Fibroblast of lung (primary cell): Measurements from ENCODE around the gene SYPL1. TPM values are rescaled to one million over a fixed set of nuclear protein-coding genes. Genes with fewer than 3 reads are reported as not detected.

ENCODE experiments used
- DNase-seq, 2 donors: peaks; one replicate each; pipeline versions ENCODE4 v3.0.0 to v3.0.0-alpha.2; 2010; ENCODE audit warnings: low read depth in 2 of 2
- H2AFZ ChIP-seq: 2 replicates; pipeline ENCODE4 v1.5.1; 2012; ENCODE audit warnings: low read length, control low read depth, inconsistent platforms
- H3K27ac ChIP-seq: 2 replicates; pipeline ENCODE4 v1.5.1; 2011; ENCODE audit warnings: low read length, control low read depth; ENCODE audit not compliant: insufficient read depth
- H3K27me3 ChIP-seq: 2 replicates; pipeline ENCODE4 v1.5.1; 2011; ENCODE audit warnings: mild to moderate bottlenecking, low read length; ENCODE audit not compliant: control insufficient read depth, insufficient read depth
- H3K36me3 ChIP-seq: 2 replicates; pipeline ENCODE4 v1.5.1; 2011; ENCODE audit warnings: low read length; ENCODE audit not compliant: control insufficient read depth, insufficient read depth
- H3K4me1 ChIP-seq: 2 replicates; pipeline ENCODE4 v1.5.1; 2011; ENCODE audit warnings: low read length; ENCODE audit not compliant: control insufficient read depth, insufficient read depth; ENCODE audit errors: extremely low read depth
- H3K4me2 ChIP-seq: 2 replicates; pipeline ENCODE4 v1.5.1; 2011; ENCODE audit warnings: low read length, control low read depth; ENCODE audit not compliant: insufficient read depth; ENCODE audit errors: extremely low read depth
- H3K4me3 ChIP-seq, 4 experiments: fragments of 200-600 bp in 1 of 4; sonication (generic) in 1 of 4; replicated peaks in 1 of 4; 2 replicates each; pipeline ENCODE4 v1.5.1; 2011 to 2016; ENCODE audit warnings: low read length in 4 of 4, low read depth in 3 of 4, mild to moderate bottlenecking in 3 of 4, control low read depth in 2 of 4, inconsistent platforms in 1 of 4, mixed read lengths in 1 of 4; ENCODE audit not compliant: insufficient read depth in 1 of 4; ENCODE audit errors: control extremely low read depth in 1 of 4
- H3K79me2 ChIP-seq: 2 replicates; pipeline ENCODE4 v1.5.1; 2012; ENCODE audit warnings: mild to moderate bottlenecking, low read length, inconsistent platforms; ENCODE audit not compliant: control insufficient read depth, insufficient read depth
- H3K9ac ChIP-seq: 2 replicates; pipeline ENCODE4 v1.5.1; 2011; ENCODE audit warnings: mild to moderate bottlenecking, low read length, control low read depth; ENCODE audit not compliant: insufficient read depth
- H3K9me3 ChIP-seq: 2 replicates; pipeline ENCODE4 v1.5.1; 2012; ENCODE audit warnings: low read depth, low read length; ENCODE audit not compliant: control insufficient read depth, insufficient read depth
- H4K20me1 ChIP-seq: 2 replicates; pipeline ENCODE4 v1.5.1; 2011; ENCODE audit warnings: low read length; ENCODE audit not compliant: control insufficient read depth, insufficient read depth; ENCODE audit errors: extremely low read depth
- CTCF ChIP-seq, 2 donors: IDR thresholded peaks in 1 of 2; conservative IDR thresholded peaks in 1 of 2; 1 replicate in 1 of 2; 2 replicates in 1 of 2; pipeline ENCODE4 v1.5.1; 2011 to 2012; ENCODE audit warnings: low read length in 2 of 2, control low read depth in 1 of 2, inconsistent platforms in 1 of 2, low read depth in 1 of 2, mild to moderate bottlenecking in 1 of 2
- EZH2 ChIP-seq: IDR thresholded peaks from 2 replicates; pipeline ENCODE4 v1.5.1; 2012; ENCODE audit warnings: low read length, control low read depth, mild to moderate bottlenecking; ENCODE audit errors: missing control alignments
- polyA plus RNA-seq, 2 donors: library from polyadenylated mRNA; depleted of rRNA in 1 of 2; stranded (reverse) in 1 of 2; unstranded in 1 of 2; fragments of >200 nt; gene quantifications; 2 replicates each; pipeline ENCODE4 v1.2.1, GENCODE V29; 2011 to 2012; ENCODE audit warnings: missing spikeins in 1 of 2
- total RNA-seq: library from RNA; depleted of rRNA; stranded (reverse); fragments of >200 nt; gene quantifications from 2 replicates; pipeline ENCODE4 v1.2.1, GENCODE V29; 2014

The SYPL1 gene
- total and polyA plus RNA-seq, 2 donors (not counting 1 experiment from before 2014, with no cell fraction given), result 71.0 to 132 TPM

DNA sequence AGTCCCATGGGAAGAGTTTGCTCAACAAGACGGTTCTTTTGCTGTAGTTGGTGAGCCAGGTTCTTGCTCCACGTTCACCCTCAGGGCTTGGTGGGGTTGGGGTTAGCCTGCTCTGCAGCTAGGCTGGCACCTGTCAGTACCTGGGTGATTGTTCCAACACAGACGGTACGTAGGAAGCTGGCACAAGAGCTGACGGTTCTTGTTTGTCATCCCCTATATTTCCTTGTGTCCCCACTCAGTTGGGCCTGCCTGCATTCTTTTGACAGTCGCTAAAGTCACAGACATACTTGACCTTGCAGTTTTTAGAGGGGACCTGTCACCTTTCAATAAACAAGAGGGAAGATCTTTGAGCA is 40.2 kb upstream of the SYPL1 start:
- Histone ChIP-seq H3K9ac (no peak overlapping the region), H3K27me3 (peaks cover 9% of the 10 kb centered on the region), H4K20me1 (no peaks in the 10 kb centered on the region), H3K9me3 (no peaks in the 10 kb centered on the region), H3K27ac (no peak overlapping the region), H2AFZ (no peak overlapping the region), H3K4me1 (no peaks in the 10 kb centered on the region), H3K4me2 (no peak overlapping the region), H3K4me3 (no peak overlapping the region), H3K79me2 (no peaks in the 10 kb centered on the region), H3K36me3 (no peaks in the 10 kb centered on the region)
- no peak for DNase-seq
- no peak for TF ChIP-seq EZH2
- TF ChIP-seq CTCF (conservative IDR thresholded peaks at IDR 0.05 in 1 of 2, IDR thresholded peaks at IDR 0.05 in 1 of 2; ENCODE audit: low read depth in 1 of 2, low read length in 2 of 2), result no peak

- H3K27me3 ChIP-seq, result peaks cover 9% of the 10 kb centered on the region
- H3K79me2 ChIP-seq, result no peaks in the 10 kb centered on the region
- H3K4me1 ChIP-seq, result no peaks in the 10 kb centered on the region
- H3K27ac ChIP-seq, result no peak overlapping the region
- H4K20me1 ChIP-seq, result no peaks in the 10 kb centered on the region
- DNase-seq, result no peak
- TF ChIP-seq CTCF (conservative IDR thresholded peaks at IDR 0.05 in 1 of 2, IDR thresholded peaks at IDR 0.05 in 1 of 2; ENCODE audit: low read depth in 1 of 2, low read length in 2 of 2), result no peak
- no peak for TF ChIP-seq EZH2
- no peak overlapping the region for H3K4me3 ChIP-seq
- H3K9ac ChIP-seq, result no peak overlapping the region
- no peak overlapping the region for H2AFZ ChIP-seq
- H3K9me3 ChIP-seq, result no peaks in the 10 kb centered on the region
- no peak overlapping the region for H3K4me2 ChIP-seq
- H3K36me3 ChIP-seq, result no peaks in the 10 kb centered on the region
Measured at GRCh38 chr7:106151459-106152312, 39.6 kb upstream of the SYPL1 start.

DNA sequence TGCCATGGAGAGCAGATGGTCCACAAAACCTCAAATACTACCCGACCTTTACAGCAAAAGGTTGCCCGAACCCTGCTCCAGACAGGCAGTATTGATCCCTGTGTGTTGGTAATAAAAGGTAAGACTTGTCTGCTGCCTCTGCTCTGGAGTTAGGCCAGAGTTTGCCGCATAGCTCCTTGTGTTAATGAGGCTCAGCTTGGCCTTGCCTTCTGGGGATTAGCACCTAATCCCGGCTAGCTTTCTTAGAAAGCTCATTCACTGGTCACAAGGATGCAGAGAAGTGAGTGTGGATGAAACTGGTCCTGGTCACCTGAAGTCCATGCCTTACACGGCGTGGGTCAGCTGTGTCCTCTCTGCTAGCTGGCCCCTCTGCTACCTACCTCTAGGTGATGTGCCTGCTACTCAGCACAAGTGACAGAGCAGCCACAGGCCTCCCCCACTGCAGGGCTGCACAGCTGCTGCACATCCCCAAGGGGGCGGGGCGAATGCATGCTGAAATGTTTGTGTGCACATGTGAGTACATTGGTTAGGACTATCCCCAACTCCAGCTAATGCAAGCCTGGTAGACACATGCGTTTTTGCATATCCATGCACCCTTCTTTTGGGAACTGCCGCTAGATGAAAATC is 31.7 kb upstream of the SYPL1 start:
- H3K27me3 ChIP-seq, result peaks cover 20% of the 10 kb centered on the region
- H3K4me1 ChIP-seq, result no peaks in the 10 kb centered on the region
- no peaks in the 10 kb centered on the region for H3K36me3 ChIP-seq
- H3K27ac ChIP-seq, result no peak overlapping the region
- no peak overlapping the region for H3K4me3 ChIP-seq
- TF ChIP-seq EZH2, result no peak
- no peak for TF ChIP-seq CTCF (conservative IDR thresholded peaks at IDR 0.05 in 1 of 2, IDR thresholded peaks at IDR 0.05 in 1 of 2; ENCODE audit: low read depth in 1 of 2, low read length in 2 of 2)
- no peak for DNase-seq
- no peaks in the 10 kb centered on the region for H4K20me1 ChIP-seq
- H3K9me3 ChIP-seq, result no peaks in the 10 kb centered on the region
- no peaks in the 10 kb centered on the region for H3K79me2 ChIP-seq
- H2AFZ ChIP-seq, result no peak overlapping the region
- H3K4me2 ChIP-seq, result no peak overlapping the region
- H3K9ac ChIP-seq, result no peak overlapping the region
